Loucy (cell line): ENCODE measurements around the gene CAMTA1.

Experiments
- EZH2phosphoT487 ChIP-seq: fragments of 200-600 bp; IDR thresholded peaks from 2 replicates; pipeline ENCODE4 v1.6.1; 2018; ENCODE audit warnings: antibody characterized with exemption, mild to moderate bottlenecking, moderate library complexity, borderline replicate concordance
- TF ChIP-seq, protein P1 (sequence below): fragments of 200-600 bp; sonication (generic); conservative IDR thresholded peaks from 2 replicates; pipeline ENCODE4 v1.5.1; 2014; ENCODE audit warnings: mild to moderate bottlenecking, antibody characterized with exemption, low read length

DNA sequence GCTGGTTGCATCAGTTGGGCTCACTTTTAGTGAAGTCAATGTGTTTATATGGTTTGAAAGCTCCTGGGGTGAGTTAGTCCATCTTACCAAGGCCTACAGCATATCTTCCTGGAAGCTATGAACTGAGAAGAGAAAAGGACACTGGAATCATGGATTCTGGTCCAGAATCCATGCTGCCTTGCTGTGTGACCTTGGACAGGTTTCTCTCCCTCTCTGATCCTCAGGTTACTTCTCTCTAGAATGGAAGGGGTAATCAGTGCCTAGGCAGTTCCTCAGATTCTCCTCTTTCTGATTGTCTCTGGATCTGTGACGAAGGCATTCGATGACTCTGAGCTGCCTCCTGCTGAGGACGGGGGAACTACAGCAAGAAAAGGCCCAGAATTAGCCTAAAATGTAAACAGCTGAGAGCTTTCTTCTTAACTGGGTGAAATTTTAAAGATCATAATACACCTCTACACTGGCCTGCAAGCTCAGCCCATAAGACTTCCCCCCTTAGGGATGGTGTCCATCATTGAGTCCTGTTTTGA is 560.9 kb downstream of the CAMTA1 start:
- TF ChIP-seq, protein P1, sequence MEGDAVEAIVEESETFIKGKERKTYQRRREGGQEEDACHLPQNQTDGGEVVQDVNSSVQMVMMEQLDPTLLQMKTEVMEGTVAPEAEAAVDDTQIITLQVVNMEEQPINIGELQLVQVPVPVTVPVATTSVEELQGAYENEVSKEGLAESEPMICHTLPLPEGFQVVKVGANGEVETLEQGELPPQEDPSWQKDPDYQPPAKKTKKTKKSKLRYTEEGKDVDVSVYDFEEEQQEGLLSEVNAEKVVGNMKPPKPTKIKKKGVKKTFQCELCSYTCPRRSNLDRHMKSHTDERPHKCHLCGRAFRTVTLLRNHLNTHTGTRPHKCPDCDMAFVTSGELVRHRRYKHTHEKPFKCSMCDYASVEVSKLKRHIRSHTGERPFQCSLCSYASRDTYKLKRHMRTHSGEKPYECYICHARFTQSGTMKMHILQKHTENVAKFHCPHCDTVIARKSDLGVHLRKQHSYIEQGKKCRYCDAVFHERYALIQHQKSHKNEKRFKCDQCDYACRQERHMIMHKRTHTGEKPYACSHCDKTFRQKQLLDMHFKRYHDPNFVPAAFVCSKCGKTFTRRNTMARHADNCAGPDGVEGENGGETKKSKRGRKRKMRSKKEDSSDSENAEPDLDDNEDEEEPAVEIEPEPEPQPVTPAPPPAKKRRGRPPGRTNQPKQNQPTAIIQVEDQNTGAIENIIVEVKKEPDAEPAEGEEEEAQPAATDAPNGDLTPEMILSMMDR: no peak
- TF ChIP-seq EZH2phosphoT487: no peak
